Activated CD4-positive, alpha-beta T cell treated with anti-CD3 and anti-CD28 coated beads, Interleukin-2, amount 10 ng/mL, durations not matched to agents 24 days and 14 days (primary cell): ENCODE data around the gene TRAM2. TPM values are rescaled to one million over a fixed set of nuclear protein-coding genes. Genes with fewer than 3 reads are reported as not detected.

Experiments
- DNase-seq: peaks from one replicate; pipeline ENCODE4 v3.0.0; 2022
- H3K27ac Mint-ChIP-seq: one replicate; pipeline ENCODE4 v1.8.0; 2022; ENCODE audit warnings: mild to moderate bottlenecking, mixed read lengths
- H3K27me3 Mint-ChIP-seq: one replicate; pipeline ENCODE4 v1.8.0; 2022; ENCODE audit warnings: mixed read lengths
- H3K36me3 Mint-ChIP-seq: one replicate; pipeline ENCODE4 v1.8.0; 2022; ENCODE audit warnings: low read depth, mild to moderate bottlenecking, mixed read lengths
- H3K4me1 Mint-ChIP-seq: one replicate; pipeline ENCODE4 v1.8.0; 2021; ENCODE audit warnings: mixed read lengths
- H3K4me3 Mint-ChIP-seq: one replicate; pipeline ENCODE4 v1.8.0; 2022; ENCODE audit warnings: mild to moderate bottlenecking, moderate library complexity, mixed read lengths
- H3K9me3 Mint-ChIP-seq: one replicate; pipeline ENCODE4 v1.8.0; 2021; ENCODE audit warnings: mixed read lengths
- intact Hi-C: fragments of 100-400 bp; cut with micrococcal nuclease; formaldehyde crosslinking; loops from one replicate; pipeline ENCODE4 v1.15.1; 2023
- total RNA-seq: library from RNA; stranded (reverse); gene quantifications from 2 replicates; pipeline ENCODE4 v1.2.3, GENCODE V29; 2022

Gene TRAM2
- total RNA-seq, 1 donor from 2014 or later = 2.6 TPM

- no peak for DNase-seq
- no peaks in the 10 kb centered on the region for H3K9me3 Mint-ChIP-seq
- H3K4me3 Mint-ChIP-seq = no peak overlapping the region
- intact Hi-C loops = no loop called here
- H3K4me1 Mint-ChIP-seq = peaks cover 26% of the 10 kb centered on the region
- H3K27me3 Mint-ChIP-seq = no peaks in the 10 kb centered on the region
- H3K27ac Mint-ChIP-seq = no peak overlapping the region
- no peaks in the 10 kb centered on the region for H3K36me3 Mint-ChIP-seq
Measured at GRCh38 chr6:52570291-52570700, 6.6 kb downstream of the TRAM2 start.

DNA sequence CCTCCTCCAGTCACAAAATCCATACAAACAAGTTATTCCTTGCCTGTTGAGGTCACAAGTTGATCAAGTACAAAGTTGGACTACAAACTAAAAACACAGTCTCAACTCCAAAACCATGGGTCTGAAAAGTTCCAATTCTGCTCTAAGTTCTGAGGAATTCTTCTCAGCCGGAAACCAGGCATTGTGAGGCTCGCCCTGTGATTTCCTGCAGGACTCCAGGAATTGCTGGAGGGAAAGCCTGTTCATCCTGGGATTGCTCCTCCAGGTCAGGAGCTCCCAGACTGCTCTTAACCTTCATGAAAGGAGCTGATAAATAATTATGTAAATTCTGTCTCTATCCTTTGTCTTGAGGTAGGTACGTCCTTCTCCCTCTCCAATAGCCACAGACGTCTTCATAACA, 8.5 kb downstream of the TRAM2 start:
- Mint-ChIP-seq H3K27me3 (no peaks in the 10 kb centered on the region), H3K36me3 (no peaks in the 10 kb centered on the region), H3K27ac (no peak overlapping the region), H3K4me1 (peaks cover 11% of the 10 kb centered on the region), H3K4me3 (no peak overlapping the region), H3K9me3 (no peaks in the 10 kb centered on the region)
- intact Hi-C loops = no loop called here
- no peak for DNase-seq

GRCh38 chr6:52566853-52567279, 10.0 kb downstream of the TRAM2 start:
- H3K27ac Mint-ChIP-seq = no peak overlapping the region
- no peaks in the 10 kb centered on the region for H3K36me3 Mint-ChIP-seq
- no peaks in the 10 kb centered on the region for H3K9me3 Mint-ChIP-seq
- no peaks in the 10 kb centered on the region for H3K27me3 Mint-ChIP-seq
- peaks cover 11% of the 10 kb centered on the region for H3K4me1 Mint-ChIP-seq
- DNase-seq = no peak
- H3K4me3 Mint-ChIP-seq = no peak overlapping the region
- intact Hi-C loops = no loop called here

DNA sequence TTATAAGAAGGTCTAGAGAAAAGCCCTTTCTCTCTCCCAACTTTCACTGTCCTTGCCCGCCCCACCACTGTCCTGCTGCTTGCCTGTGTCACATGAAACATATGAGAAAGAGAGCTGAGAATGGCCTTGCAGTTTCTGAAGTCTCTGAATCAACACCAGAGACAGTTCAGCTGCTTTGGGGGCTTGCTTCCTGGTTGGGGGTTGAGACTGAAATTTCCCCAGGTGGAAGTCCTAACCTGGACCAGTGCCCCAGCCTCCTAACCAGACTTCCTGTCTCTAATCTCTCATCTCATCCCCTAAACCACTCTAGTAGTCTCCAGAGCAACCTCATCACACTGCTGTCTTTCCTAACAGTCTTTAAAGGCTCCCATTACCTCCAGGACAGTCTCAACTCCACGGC, 10.7 kb downstream of the TRAM2 start:
- no peak for DNase-seq
- Mint-ChIP-seq H3K4me3 (no peak overlapping the region), H3K36me3 (no peaks in the 10 kb centered on the region), H3K27ac (no peak overlapping the region), H3K27me3 (no peaks in the 10 kb centered on the region), H3K4me1 (peaks cover 11% of the 10 kb centered on the region), H3K9me3 (no peaks in the 10 kb centered on the region)
- intact Hi-C loops = no loop called here

DNA sequence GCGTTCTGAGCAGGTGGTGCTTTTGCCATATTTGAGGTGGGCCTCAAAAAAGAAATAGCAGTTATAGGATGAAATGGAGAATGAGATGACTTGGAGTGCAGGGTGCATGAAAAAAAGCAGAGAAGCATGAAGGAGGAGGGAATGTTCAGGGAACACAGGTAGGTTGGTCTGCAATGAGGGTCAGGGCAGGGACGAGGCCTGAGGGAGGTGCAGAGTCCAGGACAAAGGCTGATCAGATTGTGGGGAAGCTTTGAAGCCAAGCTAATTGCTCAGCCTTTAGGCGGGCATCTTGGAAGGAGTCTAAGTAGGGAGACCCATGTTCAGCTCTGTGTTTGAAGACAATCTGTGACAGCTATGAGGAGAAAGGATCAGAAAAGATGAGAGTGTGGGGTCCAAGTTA, 12.0 kb downstream of the TRAM2 start:
- H3K4me3 Mint-ChIP-seq = no peak overlapping the region
- no peaks in the 10 kb centered on the region for H3K27me3 Mint-ChIP-seq
- H3K36me3 Mint-ChIP-seq = no peaks in the 10 kb centered on the region
- H3K4me1 Mint-ChIP-seq = peaks cover 11% of the 10 kb centered on the region
- intact Hi-C loops = no loop called here
- H3K27ac Mint-ChIP-seq = no peak overlapping the region
- DNase-seq = no peak
- no peaks in the 10 kb centered on the region for H3K9me3 Mint-ChIP-seq

DNA sequence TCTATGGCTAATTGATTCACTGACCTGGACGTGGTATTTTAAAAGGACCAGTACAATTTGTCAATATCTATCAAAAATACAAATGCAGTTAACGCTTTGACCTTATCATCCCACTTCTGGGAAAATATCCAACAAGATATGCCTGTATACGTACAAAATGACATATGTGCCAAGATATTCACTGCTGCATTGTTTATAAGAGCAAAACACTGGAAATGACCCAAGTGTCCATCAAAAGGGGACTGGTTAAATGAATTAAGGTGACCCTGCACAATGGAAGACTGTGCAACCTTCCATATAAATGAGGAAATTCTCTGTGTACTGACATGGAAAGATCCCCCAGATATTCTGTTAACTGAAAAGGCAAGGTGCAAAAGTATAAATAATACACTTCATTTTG, 13.9 kb downstream of the TRAM2 start:
- intact Hi-C loops = no loop called here
- H3K9me3 Mint-ChIP-seq = no peaks in the 10 kb centered on the region
- no peak overlapping the region for H3K27ac Mint-ChIP-seq
- no peak for DNase-seq
- no peaks in the 10 kb centered on the region for H3K36me3 Mint-ChIP-seq
- H3K27me3 Mint-ChIP-seq = no peaks in the 10 kb centered on the region
- peaks cover 11% of the 10 kb centered on the region for H3K4me1 Mint-ChIP-seq
- H3K4me3 Mint-ChIP-seq = no peak overlapping the region

- Mint-ChIP-seq H3K27me3 (no peaks in the 10 kb centered on the region), H3K36me3 (no peaks in the 10 kb centered on the region), H3K9me3 (no peaks in the 10 kb centered on the region), H3K4me1 (no peaks in the 10 kb centered on the region), H3K4me3 (no peak overlapping the region), H3K27ac (no peak overlapping the region)
- no peak for DNase-seq
- intact Hi-C loops = no loop called here
Measured at GRCh38 chr6:52560462-52560861, 16.4 kb downstream of the TRAM2 start.

- Mint-ChIP-seq H3K9me3 (no peaks in the 10 kb centered on the region), H3K36me3 (no peaks in the 10 kb centered on the region), H3K27me3 (no peaks in the 10 kb centered on the region), H3K4me3 (no peak overlapping the region), H3K27ac (no peak overlapping the region), H3K4me1 (no peaks in the 10 kb centered on the region)
- intact Hi-C loops = no loop called here
- DNase-seq = no peak
Measured at GRCh38 chr6:52558266-52559000, 18.4 kb downstream of the TRAM2 start.

GRCh38 chr6:52557389-52558265, 19.2 kb downstream of the TRAM2 start:
- no peaks in the 10 kb centered on the region for H3K9me3 Mint-ChIP-seq
- no peak overlapping the region for H3K4me3 Mint-ChIP-seq
- intact Hi-C loops = no loop called here
- H3K4me1 Mint-ChIP-seq = no peaks in the 10 kb centered on the region
- H3K27ac Mint-ChIP-seq = no peak overlapping the region
- no peaks in the 10 kb centered on the region for H3K36me3 Mint-ChIP-seq
- DNase-seq = no peak
- H3K27me3 Mint-ChIP-seq = no peaks in the 10 kb centered on the region

DNA sequence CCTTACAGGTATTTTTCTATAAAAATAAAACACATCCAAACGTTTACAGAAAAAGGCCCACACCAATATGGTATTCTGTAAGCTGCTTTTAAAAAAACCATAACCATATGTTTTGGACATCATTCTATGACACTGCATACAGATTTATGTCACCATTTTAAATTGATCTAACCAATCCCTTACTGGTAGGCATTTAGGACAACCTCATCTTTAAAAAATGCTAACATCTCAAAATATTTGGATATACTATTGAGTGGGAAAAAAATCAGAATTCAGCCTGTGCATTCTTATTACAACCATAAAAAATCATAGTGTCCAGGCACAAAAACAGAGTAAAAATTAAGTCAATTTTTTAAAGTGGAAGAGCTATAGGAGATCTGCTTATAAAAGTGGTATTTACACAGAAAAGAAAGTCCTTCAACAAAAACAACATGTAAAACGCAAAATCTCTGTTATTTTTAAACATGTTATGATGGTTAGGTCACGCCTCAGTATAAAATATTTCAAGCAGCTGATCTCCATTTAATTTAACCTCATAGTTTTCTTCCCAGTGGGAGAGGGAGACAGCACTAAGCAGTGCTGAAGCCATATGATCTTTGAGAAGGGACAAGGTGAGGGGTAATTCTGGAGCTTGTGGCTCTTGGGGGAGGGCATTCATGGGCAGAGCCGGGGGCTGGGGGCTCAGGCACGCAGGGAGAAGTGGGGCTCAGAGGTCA, 21.2 kb downstream of the TRAM2 start:
- Mint-ChIP-seq H3K4me1 (no peaks in the 10 kb centered on the region), H3K27ac (no peak overlapping the region), H3K9me3 (no peaks in the 10 kb centered on the region), H3K36me3 (no peaks in the 10 kb centered on the region), H3K27me3 (no peaks in the 10 kb centered on the region), H3K4me3 (no peak overlapping the region)
- DNase-seq = no peak
- intact Hi-C loops = no loop called here

GRCh38 chr6:52554684-52555280, 22.1 kb downstream of the TRAM2 start:
- DNase-seq = no peak
- Mint-ChIP-seq H3K27ac (no peak overlapping the region), H3K4me1 (peaks cover 3% of the 10 kb centered on the region), H3K36me3 (no peaks in the 10 kb centered on the region), H3K27me3 (no peaks in the 10 kb centered on the region), H3K4me3 (no peak overlapping the region), H3K9me3 (no peaks in the 10 kb centered on the region)
- intact Hi-C loops = no loop called here

DNA sequence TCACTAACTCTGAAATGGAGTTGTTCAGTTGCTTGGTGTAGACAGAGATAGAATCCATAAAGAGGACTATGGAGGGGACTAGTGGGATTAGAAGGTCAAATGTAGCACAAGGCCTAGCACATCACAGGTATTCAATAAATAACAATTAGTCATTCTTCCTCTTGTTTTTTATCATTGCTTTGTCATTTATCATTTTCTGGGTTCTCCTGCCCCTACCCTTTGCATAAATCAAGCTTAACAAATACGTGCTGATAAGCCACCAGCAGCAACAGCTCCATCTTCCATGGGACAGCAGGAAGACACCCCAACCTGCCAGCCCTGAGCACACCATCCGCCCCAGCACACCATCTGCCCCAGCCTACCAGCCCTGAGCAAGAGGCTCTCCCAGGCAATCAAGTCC, 23.1 kb downstream of the TRAM2 start:
- no peaks in the 10 kb centered on the region for H3K9me3 Mint-ChIP-seq
- H3K27ac Mint-ChIP-seq = no peak overlapping the region
- H3K27me3 Mint-ChIP-seq = no peaks in the 10 kb centered on the region
- no peaks in the 10 kb centered on the region for H3K36me3 Mint-ChIP-seq
- H3K4me3 Mint-ChIP-seq = no peak overlapping the region
- DNase-seq = no peak
- peaks cover 6% of the 10 kb centered on the region for H3K4me1 Mint-ChIP-seq
- intact Hi-C loops = no loop called here

GRCh38 chr6:52553158-52553557, 23.7 kb downstream of the TRAM2 start:
- no peak for DNase-seq
- no peaks in the 10 kb centered on the region for H3K9me3 Mint-ChIP-seq
- H3K4me1 Mint-ChIP-seq = peaks cover 6% of the 10 kb centered on the region
- H3K4me3 Mint-ChIP-seq = no peak overlapping the region
- no peaks in the 10 kb centered on the region for H3K36me3 Mint-ChIP-seq
- H3K27ac Mint-ChIP-seq = no peak overlapping the region
- H3K27me3 Mint-ChIP-seq = no peaks in the 10 kb centered on the region
- intact Hi-C loops = no loop called here

- Mint-ChIP-seq H3K36me3 (no peaks in the 10 kb centered on the region), H3K4me1 (peaks cover 6% of the 10 kb centered on the region), H3K27ac (no peak overlapping the region), H3K4me3 (no peak overlapping the region), H3K27me3 (no peaks in the 10 kb centered on the region), H3K9me3 (no peaks in the 10 kb centered on the region)
- no peak for DNase-seq
- intact Hi-C loops = no loop called here
Measured at GRCh38 chr6:52552278-52552643, 24.6 kb downstream of the TRAM2 start.
